GM18868 (cell line): ENCODE data around the gene SLC9B1.
A peak's percentile ranks its signal among the peaks of the same experiment; 100 is the strongest.
"Not testable (repeated sequence)": the region's sequence is repeated elsewhere in the genome, so short reads cannot be mapped to it uniquely, and the experiment has no call there.

Source experiments
- ATAC-seq: cut with Tn5 transposase; IDR thresholded peaks from one replicate; pipeline ENCODE4 v1.9.1; 2021; ENCODE audit warnings: mild to moderate bottlenecking, moderate library complexity; ENCODE audit not compliant: unreplicated experiment

The SLC9B1 gene

GRCh38 chr4:103012060-103012459 is 7.4 kb downstream of the SLC9B1 start:
- no peak for ATAC-seq

GRCh38 chr4:103011378-103012025 is 8.0 kb downstream of the SLC9B1 start:
- no peak for ATAC-seq

DNA sequence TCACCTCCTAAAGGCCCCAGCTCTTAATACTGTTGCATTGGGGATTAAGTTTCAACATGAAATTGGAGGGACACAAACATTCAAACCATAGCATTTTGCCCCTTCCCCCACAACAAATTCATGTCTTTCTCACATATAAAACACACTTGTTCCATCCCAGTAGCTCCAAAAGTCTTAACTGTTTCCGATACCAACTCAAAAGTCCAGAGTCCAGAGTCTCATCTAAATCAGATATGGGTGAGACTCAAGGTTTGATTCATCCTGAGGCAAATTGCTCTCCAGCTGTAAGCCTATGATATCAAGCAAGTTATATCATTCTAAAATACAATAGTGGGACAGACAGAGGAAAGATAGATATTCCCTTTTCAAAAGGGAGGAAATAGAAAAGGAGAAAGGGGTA is 8.7 kb downstream of the SLC9B1 start:
- no peak for ATAC-seq

- peak; percentile 89 for ATAC-seq
Observed at GRCh38 chr4:103008875-103009729, 10.4 kb downstream of the SLC9B1 start.

DNA sequence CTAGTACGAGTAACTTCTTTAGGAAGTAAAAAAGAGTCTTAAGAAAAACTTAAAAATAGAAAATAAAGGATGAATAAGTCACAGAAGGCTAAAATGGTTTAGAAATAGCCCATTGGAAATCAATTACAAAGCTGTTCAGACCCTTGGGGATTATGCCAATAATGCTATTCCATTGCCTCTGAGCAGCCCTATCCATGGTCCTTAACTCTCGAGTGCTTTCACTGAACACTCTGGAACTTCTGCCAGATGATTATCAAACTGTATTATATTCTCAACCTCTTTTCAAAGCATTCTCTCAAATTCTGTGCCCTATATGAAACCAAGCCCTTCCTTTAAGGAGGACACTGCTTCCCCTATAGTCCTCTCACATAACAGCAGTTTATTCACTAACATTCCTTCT is 17.0 kb downstream of the SLC9B1 start:
- ATAC-seq = no peak

GRCh38 chr4:102994803-102995202 is 24.7 kb downstream of the SLC9B1 start:
- ATAC-seq = no peak

- ATAC-seq = not testable (repeated sequence)
Observed at GRCh38 chr4:102993985-102994384, 25.5 kb downstream of the SLC9B1 start.

DNA sequence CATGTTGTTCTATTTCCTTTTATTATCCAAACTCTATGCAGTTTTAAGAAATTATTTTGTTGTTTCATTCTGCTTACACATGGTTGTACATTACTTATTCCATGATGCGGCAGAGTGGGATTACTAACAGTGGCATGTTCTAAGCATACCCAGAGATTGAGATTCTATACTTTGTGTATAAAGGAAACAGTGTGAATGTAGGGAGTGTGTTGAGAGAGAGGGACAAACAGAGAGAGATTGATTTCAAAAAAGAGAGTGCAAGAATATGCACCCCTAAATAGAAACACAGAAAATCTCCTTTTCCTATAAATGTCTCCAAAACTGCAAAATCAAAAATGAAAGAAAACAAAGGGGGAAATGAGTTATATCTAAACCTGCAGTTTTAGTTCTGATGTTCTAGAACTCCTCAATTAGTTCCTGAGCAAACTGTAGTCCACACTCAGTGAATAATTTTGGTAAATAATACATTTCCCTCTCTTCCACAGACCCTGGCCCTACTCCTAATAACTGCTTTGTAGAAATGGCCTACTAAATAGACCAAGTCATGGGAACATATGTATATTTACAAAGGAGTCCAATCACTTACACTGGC is 31.0 kb downstream of the SLC9B1 start:
- no peak for ATAC-seq

GRCh38 chr4:102981005-102981404 is 38.5 kb downstream of the SLC9B1 start:
- no peak for ATAC-seq

DNA sequence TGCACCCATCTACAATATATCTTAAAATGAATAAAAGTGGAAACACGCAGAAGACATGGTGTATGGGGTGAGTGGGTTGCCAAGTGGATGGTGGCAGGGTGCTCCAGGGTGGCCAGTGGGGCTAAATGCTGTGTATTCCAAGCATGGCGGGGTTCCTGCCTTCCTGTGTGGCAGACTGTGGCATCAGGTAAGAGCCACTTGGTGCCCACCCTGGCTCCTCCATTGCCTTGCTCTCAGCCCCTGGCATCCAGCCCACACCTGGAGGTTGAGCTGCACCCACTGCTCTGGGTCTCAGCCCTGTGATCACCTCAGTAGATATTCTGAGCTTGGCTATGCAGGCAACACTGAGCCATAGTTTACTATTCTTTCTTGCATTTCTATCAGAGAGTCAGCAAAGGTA is 57.7 kb downstream of the SLC9B1 start:
- not testable (repeated sequence) for ATAC-seq

DNA sequence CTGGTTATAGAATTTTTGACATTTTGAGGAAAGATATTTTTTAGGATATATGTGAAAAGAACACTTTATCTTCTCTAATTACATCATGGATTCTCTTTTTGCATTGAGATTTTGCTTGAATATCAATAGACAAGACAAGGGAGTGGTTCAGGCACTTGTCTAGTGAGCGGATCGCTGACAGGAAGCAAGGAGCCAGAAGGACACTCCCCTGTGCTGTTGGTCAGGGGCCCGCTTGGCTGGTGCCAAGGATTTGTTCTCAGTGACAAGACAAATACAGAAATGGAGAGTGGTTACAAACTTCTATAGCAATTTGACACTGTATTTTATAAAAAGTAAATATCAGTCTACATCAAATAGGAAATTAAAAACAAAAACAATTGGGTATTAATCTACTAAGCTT is 60.0 kb downstream of the SLC9B1 start:
- no peak for ATAC-seq

DNA sequence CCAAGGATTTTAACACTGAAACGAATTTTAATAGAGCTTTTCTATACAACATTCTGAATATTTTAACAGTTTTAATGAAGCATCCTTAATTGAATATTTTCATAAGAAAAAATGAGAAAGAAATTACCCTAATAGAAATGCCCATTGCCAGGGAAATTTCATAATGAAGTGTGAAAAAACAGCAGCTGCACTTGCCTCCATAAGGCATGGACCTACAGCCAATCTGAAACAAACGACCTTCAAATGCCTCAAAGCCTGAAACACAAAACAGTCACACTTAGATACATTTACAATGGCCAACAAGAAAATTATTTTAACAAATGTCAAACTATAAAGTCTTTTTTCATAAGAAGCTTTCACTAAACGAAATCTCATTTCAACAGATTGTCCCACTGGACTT is 74.4 kb downstream of the SLC9B1 start:
- no peak for ATAC-seq

DNA sequence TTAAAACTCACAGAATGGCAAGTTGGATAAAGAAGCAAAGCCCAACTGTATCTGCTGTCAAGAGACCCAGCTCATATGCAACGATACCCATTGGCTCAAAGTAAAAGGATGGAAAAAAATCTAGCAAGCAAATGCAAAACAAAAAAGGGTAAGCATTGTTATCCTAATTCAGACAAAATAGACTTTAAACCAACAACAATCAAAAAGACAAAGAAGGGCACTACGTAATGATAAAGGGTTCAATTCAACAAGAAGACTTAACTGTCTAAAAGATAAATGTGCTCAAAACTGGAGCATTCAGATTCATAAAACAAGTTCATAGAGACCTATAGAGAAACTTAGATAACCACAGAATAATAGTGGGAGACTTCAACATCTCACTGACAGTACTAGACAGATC is 81.4 kb downstream of the SLC9B1 start:
- ATAC-seq = not testable (repeated sequence)

DNA sequence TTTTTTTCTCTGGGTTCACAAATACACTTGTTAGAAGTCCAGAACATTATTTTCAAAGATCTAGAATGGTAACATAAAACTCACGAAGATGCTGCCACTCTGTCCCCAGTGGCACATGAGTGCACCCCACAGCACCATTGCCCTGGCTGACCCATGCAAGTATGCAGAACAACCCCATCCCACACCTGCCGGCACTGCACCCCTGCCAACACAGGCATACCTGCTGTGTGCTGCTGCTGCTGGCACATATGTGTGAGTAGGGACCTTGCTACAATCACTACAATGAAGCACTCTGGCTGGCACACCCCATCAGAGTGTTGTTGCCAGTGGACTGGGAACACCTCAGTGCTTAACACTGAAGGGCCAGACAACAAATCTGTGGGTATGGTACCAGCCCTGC is 83.8 kb downstream of the SLC9B1 start:
- ATAC-seq = no peak

GRCh38 chr4:102919697-102920096 is 99.8 kb downstream of the SLC9B1 start:
- not testable (repeated sequence) for ATAC-seq

GRCh38 chr4:102918859-102919258 is 100.6 kb downstream of the SLC9B1 start:
- no peak for ATAC-seq

DNA sequence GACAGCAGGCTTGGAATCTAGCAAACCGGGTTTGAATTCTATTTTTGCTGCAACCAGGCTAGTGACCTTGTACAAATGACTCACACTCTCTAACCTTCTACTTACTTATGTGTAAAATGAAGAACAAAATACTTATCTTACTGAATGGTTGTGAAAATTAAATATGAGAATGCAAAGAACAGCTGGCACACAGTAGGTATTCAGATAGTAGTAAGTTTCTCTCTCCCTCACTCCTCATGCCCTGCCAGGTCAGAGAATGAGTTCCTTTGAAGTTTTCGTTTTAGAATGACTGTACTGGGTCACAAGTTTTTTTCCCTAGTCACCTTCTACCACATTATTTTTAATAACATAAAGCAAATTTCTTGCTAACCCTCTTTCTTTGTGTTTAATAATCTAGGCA is 117.7 kb downstream of the SLC9B1 start:
- no peak for ATAC-seq

DNA sequence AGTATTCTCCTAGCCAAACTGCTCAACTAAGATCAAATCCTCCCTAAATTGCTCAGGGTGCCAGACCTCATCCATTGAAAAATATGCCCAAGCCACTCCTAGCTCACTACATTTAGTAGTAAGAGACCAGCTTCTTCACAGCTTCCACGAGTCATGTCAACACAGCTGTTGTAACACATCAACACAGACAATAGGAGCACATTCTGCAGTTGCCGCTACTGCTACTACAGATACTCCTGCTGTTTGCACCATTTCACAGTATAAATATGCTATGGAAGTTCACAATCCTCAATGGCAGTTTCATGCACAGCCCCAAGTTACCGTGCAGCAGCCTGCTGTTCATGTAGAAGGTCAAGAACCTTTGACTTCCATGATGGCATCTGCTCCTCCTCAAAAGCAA is 121.9 kb downstream of the SLC9B1 start:
- not testable (repeated sequence) for ATAC-seq

- peak; percentile 48 for ATAC-seq
Observed at GRCh38 chr4:102896547-102896946, 123.0 kb downstream of the SLC9B1 start.

- not testable (repeated sequence) for ATAC-seq
Observed at GRCh38 chr4:102889866-102890265, 129.6 kb downstream of the SLC9B1 start.

GRCh38 chr4:102888570-102888969 is 130.9 kb downstream of the SLC9B1 start:
- not testable (repeated sequence) for ATAC-seq

DNA sequence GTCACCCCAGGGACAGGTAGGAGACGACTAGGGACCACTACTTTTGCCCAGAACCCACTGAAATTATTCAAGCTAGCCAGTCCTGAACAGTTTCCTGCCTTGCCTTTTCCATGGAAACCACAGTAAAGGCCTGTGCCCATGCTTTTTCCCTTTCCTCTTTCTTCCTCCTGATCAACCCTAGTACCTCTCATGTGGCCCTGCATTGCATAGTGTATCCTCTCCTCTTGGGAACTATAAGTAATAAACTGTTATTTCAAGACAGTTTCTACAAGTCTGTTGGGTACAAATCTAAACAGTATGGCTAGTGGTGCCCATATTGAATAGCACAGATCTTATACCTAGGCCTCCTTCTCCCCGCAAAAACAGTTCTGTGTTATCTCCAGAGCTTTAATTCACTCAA is 136.2 kb downstream of the SLC9B1 start:
- ATAC-seq = no peak
